HG02642 (cell line): ENCODE measurements around the gene PPARA.
"Not testable (repeated sequence)": the region's sequence is repeated elsewhere in the genome, so short reads cannot be mapped to it uniquely, and the experiment has no call there.

Source experiments
- ATAC-seq: cut with Tn5 transposase; IDR thresholded peaks from one replicate; pipeline ENCODE4 v1.9.1; 2021; ENCODE audit warnings: mild to moderate bottlenecking; ENCODE audit not compliant: unreplicated experiment, poor library complexity

PPARA gene

DNA sequence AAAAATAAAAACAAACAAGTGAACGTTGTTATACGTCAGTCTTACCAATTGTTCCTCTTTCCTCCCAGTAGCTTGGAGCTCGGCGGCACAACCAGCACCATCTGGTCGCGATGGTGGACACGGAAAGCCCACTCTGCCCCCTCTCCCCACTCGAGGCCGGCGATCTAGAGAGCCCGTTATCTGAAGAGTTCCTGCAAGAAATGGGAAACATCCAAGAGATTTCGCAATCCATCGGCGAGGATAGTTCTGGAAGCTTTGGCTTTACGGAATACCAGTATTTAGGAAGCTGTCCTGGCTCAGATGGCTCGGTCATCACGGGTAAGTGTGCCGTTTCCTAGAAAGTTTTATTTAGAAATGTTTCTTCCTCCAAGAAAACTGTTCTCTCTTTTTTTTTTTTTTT lies 47.9 kb downstream of the PPARA start:
- ATAC-seq: no peak

DNA sequence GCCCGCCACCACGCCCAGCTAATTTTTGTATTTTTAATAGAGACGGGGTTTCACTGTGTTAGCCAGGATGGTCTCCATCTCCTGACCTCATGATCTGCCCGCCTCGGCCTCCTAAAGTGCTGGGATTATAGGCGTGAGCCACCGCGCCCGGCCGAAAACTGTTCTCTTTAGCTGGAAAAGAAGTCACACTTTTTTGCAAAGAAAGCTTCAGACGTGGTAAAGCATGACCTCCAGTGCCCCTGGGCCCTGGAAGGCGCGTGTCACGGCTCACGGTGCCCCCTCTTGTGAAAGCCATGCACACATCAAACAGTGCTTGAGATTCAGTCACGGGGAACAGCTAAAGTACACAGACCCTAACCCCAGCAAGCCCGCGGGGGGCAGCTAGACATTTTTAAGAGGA lies 48.5 kb downstream of the PPARA start:
- ATAC-seq: not testable (repeated sequence)

DNA sequence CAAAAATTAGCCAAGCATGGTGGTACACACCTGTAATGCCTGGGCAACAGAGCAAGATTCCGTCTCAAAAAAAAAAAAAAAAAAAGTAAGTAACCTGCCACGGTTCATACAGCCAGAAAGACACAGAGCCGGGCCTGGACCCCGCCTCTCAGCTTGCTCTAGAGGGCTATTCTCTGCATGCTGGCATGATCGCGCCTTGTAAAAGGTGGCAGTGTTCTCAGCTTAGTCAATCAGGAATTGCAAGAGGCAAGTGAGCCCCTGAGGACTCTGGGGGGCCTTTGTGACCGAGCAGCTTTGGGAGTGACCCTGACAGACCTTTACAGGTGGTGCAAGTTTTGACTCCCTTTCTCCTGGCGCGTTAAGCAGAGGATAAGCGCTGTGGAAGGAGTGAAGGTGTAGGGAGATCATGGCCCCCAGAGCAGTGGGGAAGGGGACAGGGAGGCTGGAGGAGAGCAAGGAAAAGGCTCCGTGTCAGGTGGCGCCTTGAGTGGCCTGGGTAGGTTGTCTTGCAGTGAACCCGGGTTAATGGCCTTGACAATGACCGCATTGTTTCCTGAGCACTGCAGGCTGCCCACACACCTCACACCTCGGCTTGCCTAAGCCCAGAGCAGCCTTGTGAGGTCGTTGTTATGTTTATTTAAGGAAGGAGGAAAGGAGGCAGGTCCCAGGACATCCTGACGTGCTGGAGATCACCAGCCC lies 50.9 kb downstream of the PPARA start:
- ATAC-seq: no peak

DNA sequence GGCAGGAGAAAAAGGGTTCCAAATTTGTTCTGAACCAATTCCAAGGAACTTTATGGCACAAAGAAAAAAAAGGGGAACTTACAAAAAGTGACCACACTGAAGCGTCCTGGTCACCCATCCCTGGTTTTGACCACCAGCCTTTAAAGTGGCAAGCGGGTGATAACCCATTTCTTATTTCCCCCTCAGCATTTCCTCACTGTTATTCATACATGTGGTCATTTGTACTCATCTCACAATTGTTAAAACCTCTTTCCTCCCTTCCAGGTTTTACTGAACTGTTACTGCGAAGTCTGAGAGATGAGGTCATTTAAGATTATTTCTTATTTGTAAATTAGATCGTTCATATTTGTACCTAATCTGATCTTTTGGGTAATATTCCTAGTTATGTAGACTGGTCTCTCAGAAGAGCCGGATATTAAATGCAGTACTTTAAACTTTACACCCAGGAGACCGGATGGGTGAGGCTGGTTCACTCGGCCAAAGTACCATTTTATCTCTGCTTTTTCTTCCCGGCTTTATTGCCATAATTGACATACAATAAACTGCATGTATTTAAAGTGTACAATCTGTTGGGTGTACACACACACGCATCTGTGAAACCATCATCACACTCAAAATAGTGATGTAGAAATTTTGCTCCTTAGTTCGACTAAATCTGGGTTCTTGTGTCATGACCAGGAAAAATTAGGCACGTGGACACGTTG lies 52.7 kb downstream of the PPARA start:
- ATAC-seq: no peak

DNA sequence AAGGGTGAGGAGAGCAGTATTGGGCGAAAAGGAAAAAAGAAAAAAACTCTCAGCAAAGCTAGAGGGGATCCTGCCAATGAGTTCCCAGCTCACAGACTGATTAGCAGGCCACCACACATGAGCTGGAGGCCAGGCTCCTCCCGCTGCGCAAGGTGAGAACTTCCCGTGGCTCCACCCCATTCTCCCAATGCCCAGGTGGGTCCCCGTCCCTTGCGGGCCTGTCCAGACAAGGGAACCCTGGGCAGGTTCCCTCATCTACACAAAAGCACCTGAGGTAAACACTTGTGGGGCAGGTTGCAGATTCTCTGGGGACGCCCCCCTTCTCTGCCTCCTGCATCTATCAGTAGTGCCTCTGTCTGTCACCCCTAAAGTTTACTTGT lies 53.3 kb downstream of the PPARA start:
- no peak for ATAC-seq

DNA sequence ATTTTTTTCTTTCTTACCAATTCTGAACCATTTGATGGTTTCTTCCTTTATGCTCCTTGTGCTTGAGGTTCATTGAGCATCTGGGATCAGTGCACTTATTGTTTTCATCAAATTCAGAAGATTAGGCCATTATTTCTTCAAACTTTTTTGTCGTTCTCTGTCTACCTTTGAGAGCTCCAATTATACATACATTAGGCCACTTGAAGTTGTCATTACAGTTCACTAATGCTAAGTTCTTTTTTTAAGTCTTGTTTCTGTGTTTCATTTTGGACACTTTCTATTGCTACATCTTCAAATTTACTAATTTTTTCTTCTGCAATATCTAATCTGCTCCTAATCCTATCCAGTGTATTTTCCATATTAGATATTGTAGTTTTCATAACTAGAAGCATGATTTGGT lies 58.9 kb downstream of the PPARA start:
- ATAC-seq: no peak

DNA sequence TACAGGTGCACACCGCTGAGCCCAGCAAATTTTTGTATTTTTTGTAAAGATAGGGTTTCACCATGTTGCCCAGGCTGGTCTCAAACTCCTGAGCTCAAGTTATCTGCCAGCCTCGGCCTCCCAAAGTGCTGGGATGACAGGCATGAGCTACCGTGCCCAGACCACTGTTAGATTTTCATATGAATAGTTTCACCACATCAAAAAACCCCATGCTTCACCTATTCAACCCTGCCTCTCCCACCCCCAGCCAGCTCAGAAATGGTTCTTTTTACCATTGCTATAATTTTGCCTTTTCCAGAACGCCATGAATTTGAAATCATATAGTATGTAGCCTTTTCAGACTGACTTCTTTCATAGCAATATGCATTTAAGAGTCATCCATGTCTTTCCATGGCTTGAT lies 61.9 kb downstream of the PPARA start:
- no peak for ATAC-seq

DNA sequence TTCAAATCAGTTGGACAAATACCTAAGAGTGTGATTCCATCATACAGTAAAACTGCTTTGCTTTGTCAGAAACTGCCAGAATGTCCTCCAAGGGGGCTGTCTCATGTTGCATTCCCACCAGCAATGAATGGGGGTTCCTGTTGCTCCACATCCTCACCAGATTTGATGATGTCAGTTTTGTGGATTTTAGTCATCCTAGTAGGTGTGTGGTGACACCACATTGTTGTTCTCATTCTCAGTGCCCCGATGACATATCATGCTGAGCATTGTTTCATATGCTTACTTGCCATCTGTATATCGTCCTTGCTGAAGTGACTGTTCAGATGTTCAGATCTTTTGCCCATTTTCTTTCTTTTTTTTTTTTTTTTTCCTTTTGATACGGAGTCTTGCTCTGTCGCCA lies 62.7 kb downstream of the PPARA start:
- no peak for ATAC-seq

DNA sequence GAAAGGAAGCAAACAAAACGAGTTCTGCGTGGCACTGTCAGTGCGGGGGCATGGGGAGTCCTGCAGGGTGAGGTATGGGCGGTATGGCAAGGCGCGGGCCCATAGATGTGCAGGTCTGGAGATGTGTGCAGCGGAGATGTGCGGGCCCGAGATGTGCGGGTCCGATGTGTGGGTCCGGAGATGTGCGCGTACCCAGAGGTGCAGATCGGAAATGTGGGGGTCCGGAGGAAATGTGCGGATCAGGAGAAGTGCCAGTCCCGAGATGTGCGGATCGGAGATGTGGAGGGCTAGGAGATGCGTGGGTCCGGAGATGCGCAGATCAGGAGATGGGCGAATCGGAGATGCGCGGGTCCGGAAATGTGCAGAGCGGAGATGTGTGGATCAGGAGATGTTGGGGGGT lies 63.8 kb downstream of the PPARA start:
- ATAC-seq: no peak

DNA sequence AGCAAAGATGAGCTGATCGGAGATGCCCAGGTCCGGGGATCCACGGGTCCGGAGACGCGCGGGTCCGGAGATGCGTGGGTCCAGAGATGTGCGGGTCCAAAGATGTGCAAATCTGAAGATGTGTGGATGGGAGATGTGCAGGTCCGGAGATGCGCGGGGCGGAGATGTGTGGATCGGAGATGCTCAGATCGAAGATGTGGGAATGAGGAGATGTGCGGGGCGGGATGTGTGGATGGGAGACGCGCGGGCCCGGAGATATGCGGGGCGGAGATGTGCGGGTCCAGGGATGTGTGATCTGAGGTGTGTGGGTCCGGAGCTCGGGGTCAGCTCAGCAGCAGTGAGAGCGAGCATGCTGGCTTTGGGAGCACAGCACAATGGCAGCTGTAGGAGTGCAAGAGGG lies 64.3 kb downstream of the PPARA start:
- no peak for ATAC-seq

DNA sequence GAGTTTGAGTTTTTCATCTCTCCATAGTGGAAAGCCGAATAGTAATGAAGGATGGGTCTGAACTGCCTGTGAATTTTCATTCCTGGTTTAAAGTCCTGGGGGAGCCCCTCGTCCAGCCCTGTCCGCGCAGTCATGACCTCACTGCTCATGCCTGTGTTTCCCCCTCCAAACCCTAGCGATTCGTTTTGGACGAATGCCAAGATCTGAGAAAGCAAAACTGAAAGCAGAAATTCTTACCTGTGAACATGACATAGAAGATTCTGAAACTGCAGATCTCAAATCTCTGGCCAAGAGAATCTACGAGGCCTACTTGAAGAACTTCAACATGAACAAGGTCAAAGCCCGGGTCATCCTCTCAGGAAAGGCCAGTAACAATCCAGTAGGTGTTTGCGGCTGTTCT lies 69.3 kb downstream of the PPARA start:
- ATAC-seq: no peak

DNA sequence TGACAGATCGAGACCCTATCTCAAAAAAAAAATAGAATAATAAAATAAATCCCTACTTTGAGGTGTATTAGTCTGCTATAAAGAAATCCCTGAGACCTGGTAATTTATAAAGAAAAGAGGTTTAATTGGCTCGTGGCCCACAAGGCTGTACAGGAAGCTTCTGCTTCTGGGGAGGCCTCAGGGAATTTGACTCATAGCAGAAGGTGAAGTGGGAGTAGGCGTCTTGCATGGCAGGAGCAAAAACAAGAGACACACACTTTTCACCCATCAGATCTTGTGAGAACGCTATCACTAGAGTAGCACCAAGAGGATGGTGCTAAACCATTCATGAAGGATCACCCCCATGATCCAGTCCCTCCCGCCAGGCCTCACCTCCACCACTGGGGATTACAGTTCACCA lies 70.6 kb downstream of the PPARA start:
- no peak for ATAC-seq

DNA sequence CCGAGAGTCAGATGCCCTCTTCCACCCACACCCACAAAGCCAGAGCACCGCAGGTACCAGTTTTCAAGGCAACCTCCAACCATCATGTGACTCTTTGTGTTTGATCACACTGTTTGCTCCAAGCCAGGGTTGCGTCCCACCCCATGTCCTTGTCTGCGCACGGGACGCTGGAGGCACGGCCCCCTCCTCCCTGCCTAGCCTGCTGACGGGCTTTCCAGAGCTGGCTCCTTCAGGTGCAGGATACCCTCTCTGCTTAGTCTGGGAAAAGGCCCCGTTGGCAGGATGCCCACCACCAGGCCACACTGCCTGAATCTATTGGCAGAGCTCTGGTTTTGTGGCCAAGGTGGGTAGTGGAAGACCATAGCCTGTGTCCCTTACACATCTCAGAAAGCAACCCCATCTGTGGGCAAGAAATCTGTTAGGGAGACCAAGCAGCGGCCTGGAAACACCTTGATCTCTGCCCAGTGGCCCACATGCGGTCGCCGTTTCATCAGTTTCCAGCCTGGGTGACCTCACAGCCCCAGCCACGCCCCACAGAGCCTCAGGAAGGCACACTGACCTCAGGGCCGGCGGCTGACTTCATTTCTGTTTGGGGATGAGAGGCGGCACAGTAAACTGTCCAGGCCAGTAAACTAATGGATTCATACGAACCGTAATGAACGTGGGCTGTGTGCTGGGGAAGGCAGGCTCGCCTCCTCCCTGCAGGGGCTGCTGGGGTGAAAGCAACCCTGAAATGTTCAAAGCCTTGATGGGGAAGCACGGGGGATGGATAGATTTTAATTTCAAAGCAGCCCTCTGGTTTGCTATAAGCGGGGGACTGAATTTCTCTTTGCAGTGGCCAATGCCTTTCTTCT lies 73.9 kb downstream of the PPARA start:
- ATAC-seq: no peak

DNA sequence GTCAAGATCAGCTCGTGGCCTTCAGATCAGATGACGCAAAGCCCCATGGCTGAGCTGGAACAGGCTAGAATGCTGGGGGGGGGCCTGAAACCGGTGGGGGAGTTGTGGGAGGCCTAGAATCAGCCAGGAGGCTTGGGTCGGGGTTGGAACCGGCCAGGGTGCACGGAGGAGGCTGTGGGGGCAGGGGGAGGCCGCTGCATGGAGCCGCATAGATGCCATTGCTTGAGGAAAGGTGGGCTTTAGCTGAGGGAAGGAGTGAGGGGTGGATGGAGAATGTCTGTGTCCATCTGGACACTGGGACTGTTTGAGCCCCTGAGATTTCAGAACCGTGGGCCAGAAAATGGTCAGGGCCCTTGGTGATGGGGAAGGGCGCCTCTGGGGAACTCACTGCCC lies 74.6 kb downstream of the PPARA start:
- ATAC-seq: no peak

DNA sequence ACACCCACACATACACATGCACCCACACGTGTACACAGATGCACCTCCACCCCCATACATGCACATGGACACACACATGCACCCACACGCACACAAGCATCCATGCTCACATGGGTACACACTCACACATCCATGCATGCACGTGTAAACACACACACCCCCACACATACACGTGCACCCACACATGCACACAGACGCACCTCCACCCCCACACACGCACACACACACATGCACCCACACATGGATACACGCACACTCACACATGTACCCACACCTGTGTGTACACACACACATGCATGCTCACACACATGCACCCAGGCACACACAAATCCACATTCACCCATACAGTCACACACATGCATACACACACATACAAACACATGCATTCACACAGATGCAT lies 75.3 kb downstream of the PPARA start:
- no peak for ATAC-seq

DNA sequence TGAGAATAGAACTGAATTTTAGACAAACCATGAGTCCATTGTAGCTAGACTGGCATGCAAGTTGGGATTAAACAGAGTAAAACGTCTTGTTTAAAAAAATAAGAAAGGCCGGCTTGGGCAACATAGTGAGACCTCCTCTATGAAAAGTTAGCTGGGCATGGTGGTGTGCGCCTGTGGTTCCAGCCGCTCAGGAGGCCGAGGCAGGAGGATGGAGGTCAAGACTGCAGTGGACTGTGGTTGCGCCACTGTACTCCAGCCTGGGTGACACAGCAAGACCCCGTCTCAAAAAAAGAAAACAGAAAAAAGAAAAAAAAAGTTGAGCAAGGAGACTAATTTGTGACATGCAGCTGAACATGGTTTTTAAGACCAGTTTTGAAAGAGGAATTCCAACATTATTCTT lies 76.3 kb downstream of the PPARA start:
- ATAC-seq: no peak

DNA sequence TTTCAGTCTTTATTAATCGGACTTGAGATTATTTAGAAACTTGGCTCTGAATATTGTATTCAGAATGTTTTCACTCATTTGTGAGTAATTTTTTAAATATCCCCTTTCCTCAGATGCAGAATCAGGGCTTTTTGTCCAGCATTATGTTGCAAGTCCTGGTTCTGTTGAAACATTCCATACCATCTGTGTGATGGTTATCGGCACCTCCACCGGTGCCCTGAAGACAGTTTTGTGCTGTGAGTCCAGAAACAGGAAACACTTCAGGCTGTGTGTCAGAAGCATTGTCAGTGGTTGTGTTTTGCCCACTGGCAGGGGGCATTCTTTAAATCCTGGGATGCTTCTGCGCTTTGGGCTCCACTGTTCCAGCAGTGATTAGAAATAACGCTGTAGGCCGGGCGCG lies 79.4 kb downstream of the PPARA start:
- ATAC-seq: no peak

DNA sequence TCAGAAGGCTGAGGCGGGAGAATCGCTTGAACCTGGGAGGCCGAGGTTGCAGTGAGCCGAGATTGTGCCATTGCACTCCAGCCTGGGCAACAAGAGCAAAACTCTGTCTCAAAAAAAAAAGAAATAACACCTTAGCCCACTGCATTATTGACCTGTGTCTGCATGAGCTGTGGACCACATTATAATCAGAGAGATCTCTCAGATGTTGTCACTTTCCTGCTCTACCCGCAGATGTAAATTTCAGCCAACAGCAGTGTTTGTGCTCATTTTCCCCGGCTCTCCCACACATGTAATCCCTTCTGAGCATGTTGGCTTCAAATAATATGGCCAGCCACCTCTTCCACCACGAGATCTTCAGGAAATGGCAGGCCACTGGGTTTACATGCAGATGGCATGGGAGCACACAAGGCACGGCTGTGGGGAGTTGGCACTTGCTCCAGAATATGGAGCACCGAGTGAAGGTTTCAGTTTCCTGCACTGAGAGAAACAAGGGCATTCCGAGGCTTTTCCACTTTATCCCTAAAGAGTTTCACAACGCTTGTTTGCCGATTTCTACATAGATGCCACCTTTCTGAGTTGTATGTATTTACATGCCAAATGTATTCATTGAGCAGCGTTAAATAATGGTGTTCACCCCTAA lies 80.1 kb downstream of the PPARA start:
- ATAC-seq: no peak

DNA sequence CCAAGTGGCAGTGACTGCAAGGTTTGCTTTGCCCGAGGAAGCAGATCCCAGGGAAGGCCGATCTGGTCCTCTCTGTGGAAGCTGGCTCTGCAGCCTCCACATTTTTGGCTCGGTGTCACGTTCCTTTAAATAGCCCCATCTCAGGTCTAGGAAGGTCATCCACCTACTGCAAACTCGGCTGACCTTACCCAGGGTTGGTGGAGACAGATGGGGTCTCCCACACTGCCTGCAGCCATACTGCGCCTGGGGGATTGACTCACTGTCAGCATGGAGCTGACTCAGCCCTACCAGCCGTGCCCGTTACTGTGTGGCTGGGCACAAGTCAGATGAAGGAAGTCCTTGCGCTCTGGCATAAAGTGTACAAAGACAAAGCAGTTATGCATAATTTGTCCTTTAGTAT lies 82.9 kb downstream of the PPARA start:
- no peak for ATAC-seq

DNA sequence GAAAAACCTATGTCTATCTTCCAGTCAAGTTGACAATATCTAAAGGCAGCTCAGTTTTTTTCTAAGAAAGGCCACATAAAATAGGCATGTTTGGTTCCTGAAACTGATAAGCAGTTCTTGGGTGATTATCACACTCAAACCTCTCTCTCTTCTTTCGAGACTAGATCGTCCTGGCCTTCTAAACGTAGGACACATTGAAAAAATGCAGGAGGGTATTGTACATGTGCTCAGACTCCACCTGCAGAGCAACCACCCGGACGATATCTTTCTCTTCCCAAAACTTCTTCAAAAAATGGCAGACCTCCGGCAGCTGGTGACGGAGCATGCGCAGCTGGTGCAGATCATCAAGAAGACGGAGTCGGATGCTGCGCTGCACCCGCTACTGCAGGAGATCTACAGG lies 84.6 kb downstream of the PPARA start:
- ATAC-seq: no peak
